SJCRH30 (cell line): ENCODE measurements around the gene TRIM10. TPM values are rescaled to one million over a fixed set of nuclear protein-coding genes. Genes with fewer than 3 reads are reported as not detected.
"Not testable (repeated sequence)": the region's sequence is repeated elsewhere in the genome, so short reads cannot be mapped to it uniquely, and the experiment has no call there.

Experiments
- DNase-seq, 2 experiments: peaks; one replicate each; pipeline ENCODE4 v3.0.0-alpha.2; 2015 to 2020
- H3K27ac ChIP-seq: fragments of 250-450 bp; sonication (Bioruptor Pico); 2 replicates; pipeline ENCODE4 v1.5.1; 2020; ENCODE audit warnings: mild to moderate bottlenecking, moderate library complexity
- H3K27me3 ChIP-seq: fragments of 250-450 bp; sonication (Bioruptor Pico); 2 replicates; pipeline ENCODE4 v1.5.1; 2020; ENCODE audit warnings: mild to moderate bottlenecking, moderate library complexity
- H3K36me3 ChIP-seq: fragments of 250-450 bp; sonication (Bioruptor Pico); 2 replicates; pipeline ENCODE4 v1.5.1; 2020; ENCODE audit warnings: mild to moderate bottlenecking, moderate library complexity
- H3K4me1 ChIP-seq: fragments of 250-450 bp; sonication (Bioruptor Pico); 2 replicates; pipeline ENCODE4 v1.5.1; 2020; ENCODE audit warnings: mild to moderate bottlenecking, moderate library complexity
- H3K4me3 ChIP-seq: fragments of 250-450 bp; sonication (Bioruptor Pico); 2 replicates; pipeline ENCODE4 v1.5.1; 2020; ENCODE audit warnings: mild to moderate bottlenecking, moderate library complexity
- H3K9me3 ChIP-seq: fragments of 250-450 bp; sonication (Bioruptor Pico); replicated peaks from 2 replicates; pipeline ENCODE4 v1.5.1; 2020; ENCODE audit warnings: mild to moderate bottlenecking, moderate library complexity
- total RNA-seq: library from RNA; depleted of rRNA; stranded (reverse); fragments of >200 nt; shearing (Covaris generic); gene quantifications from 2 replicates; pipeline ENCODE4 v1.2.3, GENCODE V29; 2014

Gene TRIM10
- total RNA-seq, 1 experiment from 2014 or later: not detected

- Histone ChIP-seq H3K27me3 (peaks cover 4% of the 10 kb centered on the region; the same call in 1 of the 2 replicates), H3K27ac (no peak overlapping the region), H3K4me1 (peaks cover 5% of the 10 kb centered on the region; the same call in 1 of the 2 replicates), H3K9me3 (no peaks in the 10 kb centered on the region), H3K4me3 (no peak overlapping the region), H3K36me3 (no peaks in the 10 kb centered on the region)
- DNase-seq: no peak
Measured at GRCh38 chr6:30131947-30132497, 29.0 kb downstream of the TRIM10 start.

GRCh38 chr6:30130887-30131862, 29.8 kb downstream of the TRIM10 start:
- no peak overlapping the region for H3K4me3 ChIP-seq
- H3K36me3 ChIP-seq: no peaks in the 10 kb centered on the region
- H3K27me3 ChIP-seq: peaks cover 4% of the 10 kb centered on the region; the same call in 1 of the 2 replicates
- peaks cover 5% of the 10 kb centered on the region; the same call in 1 of the 2 replicates for H3K4me1 ChIP-seq
- H3K27ac ChIP-seq: no peak overlapping the region
- peak; percentile 59 to 87 for DNase-seq
- H3K9me3 ChIP-seq: no peaks in the 10 kb centered on the region

- Histone ChIP-seq H3K9me3 (no peaks in the 10 kb centered on the region), H3K4me1 (peaks cover 5% of the 10 kb centered on the region; the same call in 1 of the 2 replicates), H3K36me3 (no peaks in the 10 kb centered on the region), H3K27ac (no peak overlapping the region), H3K4me3 (no peak overlapping the region), H3K27me3 (peaks cover 4% of the 10 kb centered on the region; the same call in 1 of the 2 replicates)
- no peak for DNase-seq
Measured at GRCh38 chr6:30130179-30130679, 30.8 kb downstream of the TRIM10 start.

- Histone ChIP-seq H3K9me3 (no peaks in the 10 kb centered on the region), H3K27me3 (peaks cover 4% of the 10 kb centered on the region; the same call in 1 of the 2 replicates), H3K36me3 (no peaks in the 10 kb centered on the region), H3K4me1 (peaks cover 5% of the 10 kb centered on the region; the same call in 1 of the 2 replicates), H3K4me3 (no peak overlapping the region), H3K27ac (no peak overlapping the region)
- DNase-seq: no peak
Measured at GRCh38 chr6:30129265-30130178, 31.5 kb downstream of the TRIM10 start.

GRCh38 chr6:30127238-30128093, 33.5 kb downstream of the TRIM10 start:
- no peaks in the 10 kb centered on the region for H3K9me3 ChIP-seq
- peaks cover 5% of the 10 kb centered on the region; the same call in 1 of the 2 replicates for H3K4me1 ChIP-seq
- H3K27me3 ChIP-seq: peaks cover 4% of the 10 kb centered on the region; the same call in 1 of the 2 replicates
- DNase-seq: peak in 1 of 2 experiments; percentile 18
- H3K27ac ChIP-seq: no peak overlapping the region
- H3K36me3 ChIP-seq: no peaks in the 10 kb centered on the region
- no peak overlapping the region for H3K4me3 ChIP-seq

GRCh38 chr6:30122515-30122914, 38.5 kb downstream of the TRIM10 start:
- Histone ChIP-seq H3K4me3 (no peak overlapping the region), H3K36me3 (no peaks in the 10 kb centered on the region), H3K9me3 (no peaks in the 10 kb centered on the region), H3K4me1 (no peaks in the 10 kb centered on the region), H3K27ac (no peak overlapping the region), H3K27me3 (no peaks in the 10 kb centered on the region)
- no peak for DNase-seq

- H3K36me3 ChIP-seq: no peaks in the 10 kb centered on the region
- H3K4me1 ChIP-seq: no peaks in the 10 kb centered on the region
- H3K27me3 ChIP-seq: no peaks in the 10 kb centered on the region
- no peaks in the 10 kb centered on the region for H3K9me3 ChIP-seq
- no peak overlapping the region for H3K27ac ChIP-seq
- H3K4me3 ChIP-seq: no peak overlapping the region
- DNase-seq: no peak
Measured at GRCh38 chr6:30121446-30122366, 39.3 kb downstream of the TRIM10 start.

- not testable (repeated sequence) for DNase-seq, H3K36me3 ChIP-seq, H3K4me1 ChIP-seq, H3K9me3 ChIP-seq, H3K27me3 ChIP-seq, H3K27ac ChIP-seq, H3K4me3 ChIP-seq
Measured at GRCh38 chr6:30118691-30119090, 42.3 kb downstream of the TRIM10 start.

- Histone ChIP-seq H3K9me3 (no peaks in the 10 kb centered on the region), H3K4me3 (no peak overlapping the region), H3K27ac (no peak overlapping the region), H3K27me3 (peaks cover 4% of the 10 kb centered on the region; the same call in 1 of the 2 replicates), H3K4me1 (no peaks in the 10 kb centered on the region), H3K36me3 (no peaks in the 10 kb centered on the region)
- DNase-seq: no peak
Measured at GRCh38 chr6:30116724-30117123, 44.3 kb downstream of the TRIM10 start.

- Histone ChIP-seq H3K4me3 (no peak overlapping the region), H3K27me3 (peaks cover 4% of the 10 kb centered on the region; the same call in 1 of the 2 replicates), H3K36me3 (no peaks in the 10 kb centered on the region), H3K4me1 (no peaks in the 10 kb centered on the region), H3K9me3 (no peaks in the 10 kb centered on the region), H3K27ac (no peak overlapping the region)
- no peak for DNase-seq
Measured at GRCh38 chr6:30113841-30114240, 47.2 kb downstream of the TRIM10 start.

GRCh38 chr6:30113003-30113759, 47.8 kb downstream of the TRIM10 start, which contains the start of gene TRIM31:
Gene TRIM31, minus strand, starts transcription at chr6:30113090. Its CDS starts 285 bp downstream, at chr6:30112805.
- Histone ChIP-seq H3K4me3 (no peak within 1 kb of the TSS), H3K36me3 (no peaks in the 10 kb centered on the region), H3K27me3 (peaks cover 4% of the 10 kb centered on the region; the same call in 1 of the 2 replicates), H3K4me1 (no peaks in the 10 kb centered on the region), H3K9me3 (no peaks in the 10 kb centered on the region), H3K27ac (no peak within 1 kb of the TSS)
- no peak for DNase-seq

GRCh38 chr6:30112402-30112994, 48.5 kb downstream of the TRIM10 start:
- no peak overlapping the region for H3K4me3 ChIP-seq
- no peak overlapping the region for H3K27ac ChIP-seq
- no peaks in the 10 kb centered on the region for H3K36me3 ChIP-seq
- peaks cover 4% of the 10 kb centered on the region; the same call in 1 of the 2 replicates for H3K27me3 ChIP-seq
- H3K4me1 ChIP-seq: no peaks in the 10 kb centered on the region
- no peaks in the 10 kb centered on the region for H3K9me3 ChIP-seq
- no peak for DNase-seq
